CD4-positive, alpha-beta T cell treated with Interferon gamma for 1 hour (primary cell): ENCODE results near the gene XRCC4.
"Not testable (repeated sequence)": the region's sequence is repeated elsewhere in the genome, so short reads cannot be mapped to it uniquely, and the experiment has no call there.

ENCODE experiments used
- DNase-seq: peaks from one replicate; pipeline ENCODE4 v3.0.0-alpha.2; 2020

The XRCC4 gene

DNA sequence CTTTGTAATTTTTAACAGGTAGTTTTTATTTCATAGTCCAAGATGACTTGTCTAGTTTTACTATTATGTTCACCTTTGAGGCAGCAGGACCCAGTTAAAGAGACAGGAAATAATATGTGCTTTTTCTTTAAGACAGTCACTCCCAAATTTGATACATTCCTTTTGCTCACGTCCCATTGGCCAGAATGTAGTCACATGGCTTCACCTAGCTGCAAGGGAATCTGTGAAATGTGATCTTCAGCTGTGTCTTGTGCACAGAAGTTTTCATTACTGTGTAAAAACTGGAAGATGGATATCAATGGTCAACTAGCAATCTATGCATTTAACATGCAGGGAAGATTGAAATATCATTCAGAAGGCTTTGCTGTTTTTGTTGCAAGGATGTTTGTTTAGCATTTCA lies 41.1 kb downstream of the XRCC4 start:
- no peak for DNase-seq

DNA sequence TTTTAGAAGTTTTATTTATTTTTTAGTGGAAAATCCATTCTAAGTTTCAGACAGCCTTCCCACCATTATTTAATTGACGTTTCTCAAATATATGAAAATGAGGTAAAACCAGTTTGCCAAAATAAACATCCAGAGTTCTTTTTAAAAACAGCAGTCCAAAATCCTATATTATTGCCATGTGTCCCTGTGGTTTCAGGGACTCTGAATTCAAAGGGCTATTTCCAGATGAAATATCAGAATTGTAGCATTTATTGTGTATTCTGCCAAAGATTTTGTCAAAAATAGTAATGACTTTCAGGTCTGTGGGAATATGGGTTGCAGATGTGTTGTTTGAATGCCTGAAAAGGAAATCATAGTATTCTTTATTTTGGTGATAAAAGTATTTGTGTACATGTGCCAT lies 41.6 kb downstream of the XRCC4 start:
- no peak for DNase-seq

DNA sequence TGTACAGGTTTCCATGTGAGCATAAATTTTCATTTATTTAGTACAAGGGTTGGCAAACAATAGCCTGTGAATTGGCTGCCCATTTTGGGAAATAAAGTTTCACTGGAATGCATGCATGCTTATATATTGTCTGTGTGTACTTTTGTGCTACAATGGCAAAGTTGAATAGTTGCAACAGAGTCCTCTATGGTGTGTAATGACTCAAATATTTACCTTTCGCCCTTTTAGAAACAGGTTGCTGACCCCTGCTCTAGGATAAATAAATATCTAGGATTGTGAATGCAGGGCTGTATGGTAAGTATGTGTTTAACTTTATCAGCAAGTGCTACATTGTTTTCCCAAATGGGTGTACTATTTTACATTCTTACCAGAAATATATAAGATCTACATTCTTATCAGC lies 47.2 kb downstream of the XRCC4 start:
- no peak for DNase-seq

DNA sequence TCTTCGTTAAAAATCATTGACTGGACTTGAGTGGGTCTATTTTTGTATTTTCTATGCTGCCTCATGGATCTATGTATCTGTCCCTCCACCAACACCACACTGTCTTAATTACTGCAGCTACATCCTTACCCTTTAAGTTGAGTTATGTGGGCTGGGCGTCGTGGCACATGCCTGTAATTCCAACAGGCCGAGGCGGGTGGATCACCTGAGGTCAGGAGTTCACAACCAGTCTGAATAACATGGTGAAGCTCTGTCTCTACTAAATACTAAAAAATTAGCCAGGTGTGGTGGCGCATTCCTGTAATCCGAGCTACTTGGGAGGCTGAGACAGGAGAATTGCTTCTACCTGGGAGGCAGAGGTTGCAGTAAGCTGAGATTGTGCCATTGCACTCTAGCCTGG lies 48.2 kb downstream of the XRCC4 start:
- DNase-seq = no peak

DNA sequence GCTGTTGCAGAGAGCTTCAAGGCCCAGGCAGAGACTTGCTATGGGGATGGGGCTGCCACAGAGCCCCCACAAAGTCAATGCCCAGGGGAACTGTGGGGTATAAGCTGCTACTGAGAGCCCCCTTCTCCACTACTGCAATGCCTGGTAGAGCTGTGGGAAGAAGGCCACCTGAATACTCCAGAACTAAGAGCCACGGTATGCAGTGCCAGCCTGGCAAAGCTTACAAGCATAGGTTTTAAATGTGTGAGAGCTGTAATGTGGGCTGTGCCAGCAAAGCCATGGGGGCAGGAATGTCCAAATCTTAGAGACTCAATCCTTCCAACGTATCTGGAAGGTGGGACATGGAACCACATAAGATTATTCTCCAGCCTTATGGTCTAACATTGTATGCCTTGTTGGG lies 49.2 kb downstream of the XRCC4 start:
- DNase-seq = no peak

DNA sequence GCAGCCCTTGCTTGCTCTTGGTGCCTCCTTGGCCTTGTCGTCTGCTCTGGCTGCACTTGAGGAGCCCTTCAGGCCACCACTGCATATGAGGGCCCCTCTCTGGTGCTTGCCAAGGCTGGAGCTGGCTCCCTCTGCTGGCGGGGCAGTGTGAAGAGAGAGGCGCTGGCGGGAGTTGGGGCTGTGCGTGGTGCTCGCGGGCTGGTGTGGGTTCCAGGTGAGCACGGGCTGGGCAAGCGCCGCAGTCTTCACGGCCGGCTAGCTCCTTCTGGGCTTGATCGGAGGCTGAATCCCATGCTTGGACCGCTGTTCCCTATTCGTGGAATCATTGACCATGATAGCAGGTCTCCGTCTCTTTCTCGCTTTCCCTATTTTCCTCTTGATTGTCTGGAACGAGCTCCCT lies 56.5 kb downstream of the XRCC4 start:
- no peak for DNase-seq

DNA sequence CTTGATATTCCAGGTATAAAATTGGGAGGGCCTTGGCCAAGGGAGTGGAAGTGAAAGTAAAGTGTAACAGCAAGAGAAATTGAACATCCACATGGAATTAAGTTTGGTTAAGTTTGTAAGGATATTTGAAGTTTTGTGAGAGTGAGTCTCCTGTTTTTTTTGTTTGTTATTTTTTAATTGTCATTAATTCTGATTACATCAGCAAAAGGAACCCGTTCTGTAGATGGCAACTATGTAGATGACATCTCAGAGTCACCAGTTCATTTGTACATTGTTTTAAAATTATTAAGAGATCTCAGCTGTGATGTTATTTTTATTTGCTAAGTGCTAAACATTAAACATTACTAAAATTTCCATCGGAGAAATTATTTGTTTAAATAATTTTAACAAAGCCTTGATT lies 65.2 kb downstream of the XRCC4 start:
- DNase-seq = no peak

DNA sequence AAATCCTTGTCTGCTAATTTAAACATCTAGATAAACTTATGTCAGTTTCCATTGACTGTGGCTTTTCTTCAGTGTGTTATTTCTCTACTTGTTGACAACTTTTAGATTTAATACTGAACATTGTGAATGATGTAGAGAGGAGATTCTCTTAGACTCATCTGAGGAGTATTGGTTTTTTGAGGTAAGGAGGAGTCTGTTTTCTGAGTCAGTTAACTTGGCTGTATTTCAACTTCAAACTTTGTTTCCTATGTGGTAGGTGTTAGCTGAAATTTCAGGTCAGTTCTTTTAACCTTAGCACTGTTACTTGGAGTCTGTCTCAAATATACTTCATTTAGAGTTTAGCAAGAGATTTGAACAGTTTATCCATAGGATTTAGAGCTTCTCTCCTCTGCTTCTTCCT lies 67.9 kb downstream of the XRCC4 start:
- no peak for DNase-seq

DNA sequence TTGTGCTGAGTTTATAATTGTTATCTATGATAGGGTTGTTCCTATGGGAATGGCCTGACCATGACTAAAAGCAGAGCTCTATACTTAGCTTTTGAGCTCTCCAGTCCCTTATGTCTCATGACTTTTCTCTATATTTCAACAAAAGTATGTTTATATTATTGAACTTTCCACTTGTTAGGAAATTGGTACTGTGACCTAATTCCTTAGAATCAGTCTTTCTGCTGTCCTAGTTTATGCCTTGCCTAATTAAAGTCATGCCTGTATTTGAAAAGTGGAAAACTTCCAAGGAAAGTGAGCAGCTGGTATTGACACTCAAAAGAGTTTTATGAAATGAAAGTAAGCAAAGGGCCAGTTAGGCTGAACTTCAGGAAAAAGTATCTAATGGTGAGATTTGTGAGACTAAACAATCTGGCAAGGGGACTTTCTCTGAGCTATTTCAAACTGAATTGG lies 68.6 kb downstream of the XRCC4 start:
- DNase-seq = no peak

DNA sequence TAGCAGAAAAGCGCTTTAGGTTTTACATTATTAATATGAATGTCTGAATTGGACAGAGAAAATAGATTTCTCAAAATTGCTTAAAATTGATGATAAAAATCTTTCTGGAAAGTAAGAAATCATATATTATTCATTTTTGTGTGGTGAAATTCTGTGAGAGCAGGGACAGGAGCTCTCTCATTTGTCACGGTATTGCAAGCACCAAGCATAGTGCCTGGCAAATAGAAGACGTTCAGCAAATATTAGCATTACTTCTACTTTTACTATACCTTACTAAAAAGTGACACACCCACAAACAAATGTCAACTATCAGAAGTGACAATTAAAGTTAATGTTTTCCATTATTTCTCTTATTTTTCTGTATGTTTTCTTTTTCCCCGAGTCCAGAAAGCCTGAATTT lies 69.1 kb downstream of the XRCC4 start:
- no peak for DNase-seq

DNA sequence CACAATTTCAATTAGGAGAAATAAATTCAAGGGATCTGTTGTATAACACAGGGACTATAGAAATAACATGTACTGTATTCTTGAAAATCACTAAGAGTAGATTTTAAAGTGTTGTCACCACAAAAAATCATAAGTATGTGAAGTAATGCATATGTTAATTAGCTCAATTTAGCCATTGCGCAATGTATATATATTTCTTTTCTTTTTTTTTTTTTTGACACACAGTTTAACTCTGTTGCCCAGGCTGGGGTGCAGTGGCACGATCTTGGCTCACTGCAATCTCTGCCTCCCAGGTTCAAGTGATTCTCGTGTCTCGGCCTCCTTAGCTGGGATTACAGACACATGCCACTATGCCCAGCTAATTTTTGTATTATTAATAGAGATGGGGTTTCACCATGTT lies 70.2 kb downstream of the XRCC4 start:
- DNase-seq = no peak

DNA sequence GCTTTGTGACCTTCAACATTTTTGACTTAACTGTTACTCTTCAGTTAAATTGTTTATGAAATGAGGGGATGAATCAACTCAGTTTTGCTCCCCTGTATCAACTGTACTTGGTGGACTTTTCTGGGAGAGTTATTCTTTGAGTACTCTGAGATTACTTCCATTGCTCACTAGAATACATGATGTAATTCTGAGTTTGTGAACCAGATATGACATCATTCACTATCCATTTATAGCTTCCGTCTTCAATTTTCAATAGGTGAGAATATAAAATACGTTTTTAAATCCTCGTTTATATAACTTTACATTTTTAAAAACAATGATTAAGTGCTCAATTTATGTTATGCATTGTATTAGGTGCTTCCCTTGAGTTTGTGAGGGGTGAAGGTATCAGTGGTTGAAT lies 71.0 kb downstream of the XRCC4 start:
- DNase-seq = no peak

DNA sequence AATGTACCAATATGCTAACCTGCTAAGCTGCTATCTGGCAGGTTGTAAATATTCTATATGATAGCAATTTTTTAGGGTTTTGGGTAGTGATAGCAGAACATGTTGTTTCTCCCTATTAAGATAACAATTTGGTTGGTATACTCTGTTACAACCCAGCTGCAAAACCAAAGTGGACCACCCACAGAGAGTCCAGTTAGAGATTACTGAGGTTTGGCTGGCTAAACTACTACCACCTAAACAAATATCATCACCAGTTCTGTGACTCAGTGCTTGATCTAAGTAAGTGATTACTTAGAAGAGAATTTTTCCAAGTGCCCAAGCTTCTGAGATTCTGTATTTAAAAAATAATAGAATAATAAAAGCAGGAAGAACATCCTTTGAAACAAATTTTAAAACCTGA lies 72.3 kb downstream of the XRCC4 start:
- DNase-seq = no peak

DNA sequence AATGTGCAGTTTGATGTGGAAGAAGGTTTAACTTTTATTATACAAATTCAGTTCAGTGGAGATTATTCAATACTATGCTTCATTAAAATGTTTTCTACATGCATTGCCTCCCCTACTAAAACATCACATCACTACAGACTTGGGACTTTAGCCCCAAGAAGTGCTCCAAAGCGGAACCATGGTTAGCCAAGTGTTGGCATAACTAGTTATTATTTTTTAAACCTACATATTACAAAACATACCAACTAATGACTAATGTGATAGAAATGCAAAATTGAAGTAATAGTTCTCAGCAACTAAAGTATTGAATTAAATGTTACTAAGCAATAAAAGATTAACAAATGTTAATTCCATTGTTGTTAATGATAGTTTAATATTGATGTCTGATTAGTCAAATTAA lies 74.5 kb downstream of the XRCC4 start:
- DNase-seq = no peak

DNA sequence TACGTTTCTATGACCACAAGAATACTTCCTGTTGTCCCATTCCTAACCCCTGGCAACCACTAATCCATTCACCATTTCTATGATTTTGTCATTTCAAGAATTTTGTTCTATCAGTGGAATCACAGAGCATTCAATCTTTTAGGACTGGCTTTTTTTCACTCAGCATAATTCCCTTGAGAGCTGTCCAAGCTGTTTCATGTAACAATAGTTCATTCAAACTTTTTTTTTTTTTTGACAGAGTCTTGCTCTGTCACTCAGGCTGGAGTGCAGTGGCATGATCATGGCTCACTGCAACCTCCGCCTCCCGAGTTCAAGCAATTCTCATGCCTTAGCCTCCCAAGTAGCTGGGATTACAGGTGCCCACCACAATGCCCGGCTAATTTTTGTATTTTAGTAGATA lies 75.6 kb downstream of the XRCC4 start:
- not testable (repeated sequence) for DNase-seq

DNA sequence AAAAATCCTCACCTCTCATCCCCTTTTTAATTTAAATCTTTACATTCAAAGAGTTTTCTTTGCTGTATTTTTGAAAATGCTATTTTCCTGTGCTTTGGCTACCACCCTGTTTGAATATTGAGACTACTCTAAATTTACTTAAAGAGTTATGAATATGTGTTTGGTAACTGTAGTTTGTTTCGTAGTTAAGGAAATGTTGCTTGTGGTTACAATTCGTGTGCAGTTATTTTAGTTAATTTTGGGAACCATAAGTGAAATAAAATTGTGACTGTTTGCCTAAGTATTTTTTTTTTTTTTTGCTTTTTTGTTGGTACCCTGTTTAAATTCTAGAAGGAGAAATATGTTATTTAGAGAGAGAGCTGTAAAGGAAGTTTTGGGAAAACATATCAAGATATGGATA lies 78.7 kb downstream of the XRCC4 start:
- DNase-seq = no peak

DNA sequence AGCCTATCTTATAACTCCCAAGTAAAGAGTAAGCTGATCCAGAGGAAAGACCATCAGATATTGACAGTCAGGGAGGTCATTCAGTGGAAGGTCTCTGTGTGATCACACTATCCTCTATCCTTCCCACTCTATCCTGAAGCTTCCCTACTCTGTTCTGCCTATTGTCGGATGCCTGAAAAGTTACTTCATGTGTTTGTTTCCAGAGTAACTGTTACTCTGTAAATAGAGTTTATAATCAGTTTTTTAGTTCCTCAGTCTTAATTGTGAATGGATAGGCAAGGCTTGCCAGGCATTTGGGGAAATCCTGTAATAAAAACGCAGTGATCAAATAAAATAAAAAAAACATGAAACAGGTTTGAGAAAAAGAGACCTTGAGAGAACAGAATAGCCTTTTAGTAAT lies 79.8 kb downstream of the XRCC4 start:
- no peak for DNase-seq

DNA sequence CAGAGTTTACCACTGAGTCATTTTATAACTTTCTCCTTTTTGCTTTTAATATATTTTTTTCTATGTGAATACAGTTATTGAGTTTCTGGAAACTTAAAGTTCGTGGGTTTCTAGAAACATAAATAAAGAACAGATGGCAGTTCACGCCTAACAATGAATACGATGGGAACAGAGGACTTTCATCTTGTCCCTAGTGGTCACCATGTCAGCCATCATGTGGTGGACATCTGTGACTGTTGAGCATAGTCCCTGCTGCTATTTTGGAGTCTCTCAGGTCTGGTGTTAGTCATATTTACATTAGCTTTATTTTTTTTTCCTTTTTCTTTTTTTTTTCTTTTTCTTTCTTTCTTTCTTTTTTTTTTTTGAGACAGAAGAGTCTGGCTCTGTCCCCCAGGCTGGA lies 85.3 kb downstream of the XRCC4 start:
- no peak for DNase-seq

DNA sequence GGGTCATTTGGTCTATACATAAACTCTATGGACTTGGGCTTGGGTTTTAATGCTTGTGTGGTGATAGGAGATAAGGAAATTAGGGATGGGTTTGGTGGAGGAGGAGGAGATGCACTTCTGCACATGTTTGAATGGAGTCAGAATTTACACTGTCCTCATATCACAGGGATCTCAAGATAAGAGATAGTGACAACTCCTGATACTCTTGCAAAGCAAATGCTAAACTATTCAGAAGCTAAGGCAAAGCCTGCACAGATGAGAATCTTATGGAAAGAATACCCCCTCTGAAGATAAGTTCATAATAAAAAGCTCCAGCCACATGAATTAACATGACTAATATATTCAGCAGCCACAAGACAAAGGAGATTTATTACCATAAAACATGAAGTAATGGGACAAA lies 90.2 kb downstream of the XRCC4 start:
- DNase-seq = no peak

DNA sequence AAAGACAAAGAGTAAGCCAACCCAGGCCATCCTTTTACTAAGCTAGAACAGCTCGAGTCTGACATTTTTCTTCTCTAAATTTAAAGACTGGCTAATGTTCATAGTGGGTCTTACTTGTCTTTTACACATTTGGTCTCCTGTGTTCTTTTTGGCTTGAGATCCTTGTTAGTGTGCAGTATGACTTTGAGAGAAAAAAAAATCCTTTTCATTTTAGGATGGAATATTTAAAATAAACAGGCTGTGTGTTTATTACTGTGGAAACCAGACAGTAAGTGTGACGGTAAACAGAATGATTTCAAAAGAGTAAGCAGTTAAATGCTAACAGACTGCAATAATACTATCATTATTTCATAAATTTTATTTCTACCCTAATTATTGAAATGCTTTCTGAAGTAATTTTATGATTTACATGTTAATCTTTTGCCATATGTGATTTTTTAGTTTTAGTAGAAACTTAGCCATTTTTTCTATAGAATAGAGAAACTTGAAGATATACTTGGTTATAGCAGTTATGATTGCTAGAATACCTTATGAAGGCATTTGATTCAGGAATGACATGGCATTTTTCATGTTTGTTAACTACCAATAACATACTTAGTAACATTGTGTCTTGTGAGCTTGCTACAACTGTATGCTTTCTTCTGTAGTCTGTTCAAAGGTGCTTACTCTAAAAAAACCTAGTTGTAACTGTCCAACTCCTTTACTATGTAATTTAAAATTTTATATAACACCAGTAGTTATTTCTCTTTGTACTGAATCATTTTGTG lies 92.4 kb downstream of the XRCC4 start:
- no peak for DNase-seq

DNA sequence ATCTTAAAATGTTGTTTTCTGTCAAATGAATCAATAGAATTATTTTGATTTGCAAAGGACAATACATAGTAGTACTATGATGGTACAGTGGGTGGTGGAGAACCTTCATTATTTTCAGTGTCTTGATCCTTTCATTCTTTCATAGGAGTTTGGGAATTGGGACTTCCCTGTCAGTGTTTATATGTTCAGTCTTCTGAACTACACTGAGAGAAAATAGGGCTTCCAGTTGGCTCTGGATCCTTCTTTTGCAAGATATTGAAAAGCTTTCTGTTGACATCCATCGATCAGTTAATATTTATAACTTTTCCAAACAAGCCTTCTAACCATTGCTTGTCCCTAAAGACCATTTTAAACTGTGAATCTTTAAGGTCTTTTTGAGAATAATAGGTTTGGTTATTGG lies 94.7 kb downstream of the XRCC4 start:
- DNase-seq = no peak

DNA sequence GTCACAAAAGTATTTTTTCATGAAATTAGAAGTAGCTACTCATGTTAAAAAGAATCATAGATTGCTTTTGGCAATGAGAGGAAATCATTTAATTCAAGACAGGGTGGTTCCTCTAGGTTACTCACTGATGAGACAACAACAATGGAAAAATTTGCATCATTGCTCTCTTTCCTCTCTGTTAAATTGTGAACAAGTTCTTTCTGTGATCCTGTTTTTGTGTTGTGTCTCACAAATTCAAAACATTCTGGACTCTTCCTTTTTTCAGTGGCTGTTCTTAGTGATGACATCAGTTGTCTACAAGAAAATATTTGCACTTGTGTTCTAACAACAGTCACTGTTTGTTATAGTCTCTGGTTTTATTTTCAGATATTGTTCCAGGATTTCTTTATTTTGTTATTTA lies 95.3 kb downstream of the XRCC4 start:
- DNase-seq = no peak

DNA sequence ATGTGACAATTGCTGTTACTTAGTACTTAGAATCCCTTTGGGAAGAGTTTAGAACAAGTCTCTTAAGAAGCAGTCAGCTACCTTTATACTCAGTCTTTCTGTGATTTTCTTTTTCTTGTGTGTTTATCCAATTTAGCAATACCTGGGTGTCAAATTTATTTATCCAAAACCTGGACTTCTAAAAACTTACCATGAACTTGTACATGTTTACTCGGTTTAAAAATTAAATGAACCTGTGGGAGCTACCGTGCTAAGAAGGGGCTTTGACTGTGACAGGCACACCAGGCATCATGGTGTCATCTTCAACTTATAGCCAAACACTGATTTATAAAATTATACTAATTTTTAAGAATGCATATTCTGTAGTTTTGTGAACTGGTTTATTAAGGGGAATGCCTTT lies 96.5 kb downstream of the XRCC4 start:
- DNase-seq = no peak

DNA sequence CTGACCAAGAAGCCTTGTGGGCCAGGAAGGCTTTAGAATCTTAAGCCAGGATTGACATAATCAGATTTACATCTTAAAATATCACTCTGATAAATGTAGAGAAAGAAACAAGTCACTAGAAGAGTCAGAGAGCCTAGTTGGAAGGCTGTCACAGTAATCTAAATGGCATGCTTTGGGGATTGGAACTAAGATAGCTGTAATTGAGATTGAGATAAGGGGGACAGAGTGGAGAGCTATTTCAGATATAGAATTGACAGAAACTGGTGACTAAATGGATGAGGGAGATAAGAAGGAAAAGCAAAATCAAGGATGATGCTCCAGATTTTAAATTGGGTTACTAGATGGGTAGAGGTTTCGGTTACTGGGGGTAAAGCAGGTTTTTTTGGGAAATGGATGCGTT lies 100.5 kb downstream of the XRCC4 start:
- no peak for DNase-seq

DNA sequence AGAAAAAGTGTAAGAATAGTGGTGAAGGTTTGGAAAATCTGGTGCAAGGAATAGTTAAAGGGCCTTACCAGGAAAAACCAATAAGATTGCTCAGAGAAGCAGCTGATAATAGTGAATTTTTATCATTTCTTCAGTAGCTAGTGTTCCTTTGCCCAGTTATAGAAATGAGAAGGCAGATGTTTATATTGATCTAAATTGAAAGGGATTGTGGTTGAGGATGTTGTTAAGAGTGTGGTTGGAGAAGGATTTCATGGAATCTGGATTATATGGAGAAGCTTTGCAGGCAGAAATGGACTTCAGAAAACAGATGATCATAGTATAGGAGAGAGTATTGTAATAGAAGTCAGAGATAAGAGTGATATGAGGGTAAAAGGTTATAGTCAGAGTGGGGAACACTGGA lies 102.6 kb downstream of the XRCC4 start:
- no peak for DNase-seq

DNA sequence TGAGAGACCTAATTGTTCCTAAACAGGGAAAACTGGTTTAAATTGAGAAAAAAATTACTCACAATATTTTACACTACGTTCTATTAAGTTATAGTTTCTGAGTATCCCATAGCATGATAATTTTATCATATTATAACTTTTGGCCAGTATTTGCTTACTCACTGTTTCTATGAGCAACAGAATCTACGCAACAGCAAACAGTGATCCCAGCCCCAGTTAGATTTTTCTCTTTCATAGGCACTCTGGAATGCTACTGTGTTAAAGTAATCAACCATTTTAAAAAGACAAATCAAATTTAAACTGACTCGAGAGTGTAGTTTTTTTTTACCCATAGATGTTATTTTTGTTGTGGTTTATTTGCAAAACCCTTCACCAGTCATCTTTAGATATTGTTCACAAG lies 107.2 kb downstream of the XRCC4 start:
- no peak for DNase-seq
